Vagina (tissue), 2 donors: ENCODE measurements around the gene YPEL1. TPM values are rescaled to one million over a fixed set of nuclear protein-coding genes. Genes with fewer than 3 reads are reported as not detected.
"Not testable (repeated sequence)": the region's sequence is repeated elsewhere in the genome, so short reads cannot be mapped to it uniquely, and the experiment has no call there.

Experiments used
- DNase-seq, 2 donors: peaks; one replicate each; pipeline ENCODE4 v3.0.0-alpha.2; 2017; ENCODE audit errors: extremely low spot score in 2 of 2
- H3K27ac ChIP-seq: fragments of 200-600 bp; sonication (generic); one replicate; pipeline ENCODE4 v1.5.1; 2019
- H3K27me3 ChIP-seq: fragments of 200-600 bp; sonication (generic); one replicate; pipeline ENCODE4 v1.5.1; 2019
- H3K36me3 ChIP-seq, 2 donors: fragments of 200-600 bp; sonication (generic); one replicate each; pipeline ENCODE4 v1.5.1; 2017 to 2019
- H3K4me1 ChIP-seq: fragments of 200-600 bp; sonication (generic); one replicate; pipeline ENCODE4 v1.5.1; 2019
- H3K4me3 ChIP-seq, 2 donors: fragments of 200-600 bp; sonication (generic); 1 replicate in 1 of 2; 2 replicates in 1 of 2; pipeline ENCODE4 v1.5.1; 2016 to 2019
- H3K9me3 ChIP-seq: fragments of 200-600 bp; sonication (generic); one replicate; pipeline ENCODE4 v1.5.1; 2019
- POLR2A ChIP-seq, 2 donors: fragments of 450-650 bp; IDR thresholded peaks; one replicate each; pipeline ENCODE4 v1.6.1; 2017; ENCODE audit warnings: antibody characterized with exemption in 2 of 2, mild to moderate bottlenecking in 2 of 2, moderate library complexity in 2 of 2
- POLR2AphosphoS5 ChIP-seq, 2 donors: sonication (generic); formaldehyde crosslinking; IDR thresholded peaks; one replicate each; pipeline ENCODE4 v1.9.0; 2017; ENCODE audit warnings: antibody characterized with exemption in 2 of 2, mild to moderate bottlenecking in 2 of 2, low read depth in 1 of 2; ENCODE audit not compliant: insufficient read depth in 1 of 2
- intact Hi-C: fragments of 100-400 bp; cut with DNase I; formaldehyde crosslinking; loops from one replicate; pipeline ENCODE4 v1.15.1; 2023
- total RNA-seq: library from RNA; depleted of rRNA; stranded (reverse); fragments of >200 nt; gene quantifications from one replicate; pipeline ENCODE4 v1.2.3, GENCODE V29; 2016
- TF ChIP-seq, protein P1 (sequence below), 3 experiments: fragments of 450-650 bp in 2 of 3; fragments of 200-600 bp in 1 of 3; sonication (generic) in 1 of 3; IDR thresholded peaks; one replicate each; pipeline ENCODE4 v1.5.1; 2017 to 2019; ENCODE audit warnings: antibody characterized with exemption in 3 of 3, mild to moderate bottlenecking in 2 of 3, moderate library complexity in 2 of 3

The YPEL1 gene
- total RNA-seq, 1 donor from 2014 or later: 4.9 TPM

DNA sequence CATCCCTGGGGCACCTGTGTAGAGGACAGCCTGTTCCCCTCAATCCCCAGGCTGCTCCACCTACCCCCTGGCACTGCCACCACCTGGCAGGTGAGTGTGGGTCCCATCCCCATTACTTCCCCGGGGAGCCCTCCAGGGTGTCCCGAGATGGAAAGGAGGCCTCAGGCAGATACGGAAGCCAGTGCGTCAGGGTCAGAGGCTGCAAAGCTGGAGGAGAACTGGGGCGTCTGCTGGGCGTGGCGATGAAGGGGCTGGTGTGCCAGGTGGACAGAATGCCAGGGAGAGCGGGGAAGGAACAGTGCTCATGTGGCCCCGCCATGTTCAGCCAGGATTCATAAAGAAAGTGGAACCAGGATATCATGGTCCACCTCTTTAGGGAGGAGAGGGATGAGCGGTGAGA lies 7.8 kb downstream of the YPEL1 start:
- no peak for TF ChIP-seq POLR2A (IDR thresholded peaks at IDR 0.05)
- TF ChIP-seq, protein P1, sequence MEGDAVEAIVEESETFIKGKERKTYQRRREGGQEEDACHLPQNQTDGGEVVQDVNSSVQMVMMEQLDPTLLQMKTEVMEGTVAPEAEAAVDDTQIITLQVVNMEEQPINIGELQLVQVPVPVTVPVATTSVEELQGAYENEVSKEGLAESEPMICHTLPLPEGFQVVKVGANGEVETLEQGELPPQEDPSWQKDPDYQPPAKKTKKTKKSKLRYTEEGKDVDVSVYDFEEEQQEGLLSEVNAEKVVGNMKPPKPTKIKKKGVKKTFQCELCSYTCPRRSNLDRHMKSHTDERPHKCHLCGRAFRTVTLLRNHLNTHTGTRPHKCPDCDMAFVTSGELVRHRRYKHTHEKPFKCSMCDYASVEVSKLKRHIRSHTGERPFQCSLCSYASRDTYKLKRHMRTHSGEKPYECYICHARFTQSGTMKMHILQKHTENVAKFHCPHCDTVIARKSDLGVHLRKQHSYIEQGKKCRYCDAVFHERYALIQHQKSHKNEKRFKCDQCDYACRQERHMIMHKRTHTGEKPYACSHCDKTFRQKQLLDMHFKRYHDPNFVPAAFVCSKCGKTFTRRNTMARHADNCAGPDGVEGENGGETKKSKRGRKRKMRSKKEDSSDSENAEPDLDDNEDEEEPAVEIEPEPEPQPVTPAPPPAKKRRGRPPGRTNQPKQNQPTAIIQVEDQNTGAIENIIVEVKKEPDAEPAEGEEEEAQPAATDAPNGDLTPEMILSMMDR (IDR thresholded peaks at IDR 0.05): no peak
- no peaks in the 10 kb centered on the region for H3K9me3 ChIP-seq
- H3K4me1 ChIP-seq: no peaks in the 10 kb centered on the region
- DNase-seq: no peak
- H3K27me3 ChIP-seq: no peaks in the 10 kb centered on the region
- intact Hi-C loops: no loop called here
- no peak overlapping the region for H3K4me3 ChIP-seq
- no peak overlapping the region for H3K27ac ChIP-seq
- no peaks in the 10 kb centered on the region for H3K36me3 ChIP-seq

DNA sequence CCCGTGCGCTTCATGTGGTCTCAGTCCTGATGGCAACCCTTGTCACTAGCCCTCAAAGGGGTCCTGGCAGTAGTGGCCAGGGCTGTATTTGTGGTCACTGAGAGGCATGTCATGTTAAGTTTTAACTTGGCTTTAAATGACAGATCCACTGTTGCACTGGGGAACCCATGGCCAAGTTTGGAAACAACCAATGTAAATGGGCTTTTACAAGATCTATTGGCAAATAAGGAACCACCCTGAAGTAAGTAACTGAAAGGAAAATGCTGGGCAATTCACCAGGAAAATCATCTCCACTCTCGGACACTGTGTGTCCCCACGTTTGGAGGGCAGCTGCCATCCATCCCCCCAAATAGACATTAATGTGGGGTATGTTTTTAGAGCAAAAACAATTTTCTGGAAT lies 8.4 kb downstream of the YPEL1 start:
- no peak for DNase-seq
- Histone ChIP-seq H3K4me1 (no peaks in the 10 kb centered on the region), H3K36me3 (no peaks in the 10 kb centered on the region), H3K9me3 (no peaks in the 10 kb centered on the region), H3K27ac (no peak overlapping the region), H3K27me3 (no peaks in the 10 kb centered on the region), H3K4me3 (no peak overlapping the region)
- TF ChIP-seq POLR2AphosphoS5 (IDR thresholded peaks at IDR 0.05; ENCODE audit: insufficient read depth in 1 of 2, low read depth in 1 of 2): no peak
- no peak for TF ChIP-seq POLR2A (IDR thresholded peaks at IDR 0.05)
- TF ChIP-seq, protein P1 (IDR thresholded peaks at IDR 0.05): no peak
- intact Hi-C loops: no loop called here

DNA sequence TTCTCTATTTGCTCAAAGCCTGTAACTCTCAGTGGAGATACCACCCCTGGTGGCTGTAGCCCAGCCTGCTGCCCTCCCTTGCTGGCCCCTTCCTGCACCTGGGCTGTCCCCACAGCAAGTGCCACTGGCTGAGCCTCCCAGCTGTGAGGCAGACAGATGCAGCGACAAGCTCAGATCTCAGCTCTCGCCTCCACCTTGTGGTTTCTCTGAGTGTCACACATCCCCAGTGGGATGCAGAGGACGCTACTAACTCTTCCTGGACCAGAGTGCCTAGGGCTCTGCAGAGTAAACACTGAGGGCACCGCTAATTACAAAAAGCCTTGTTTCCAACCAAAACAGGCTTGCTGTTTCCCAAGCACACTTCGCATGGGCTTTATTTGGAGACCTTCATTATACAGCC lies 8.9 kb downstream of the YPEL1 start:
- no peaks in the 10 kb centered on the region for H3K9me3 ChIP-seq
- H3K27me3 ChIP-seq: no peaks in the 10 kb centered on the region
- TF ChIP-seq POLR2AphosphoS5 (IDR thresholded peaks at IDR 0.05; ENCODE audit: insufficient read depth in 1 of 2, low read depth in 1 of 2) (no peak), POLR2A (IDR thresholded peaks at IDR 0.05) (no peak)
- TF ChIP-seq, protein P1 (IDR thresholded peaks at IDR 0.05): no peak
- no peaks in the 10 kb centered on the region for H3K36me3 ChIP-seq
- no peak for DNase-seq
- no peak overlapping the region for H3K4me3 ChIP-seq
- H3K27ac ChIP-seq: no peak overlapping the region
- intact Hi-C loops: no loop called here
- H3K4me1 ChIP-seq: no peaks in the 10 kb centered on the region

DNA sequence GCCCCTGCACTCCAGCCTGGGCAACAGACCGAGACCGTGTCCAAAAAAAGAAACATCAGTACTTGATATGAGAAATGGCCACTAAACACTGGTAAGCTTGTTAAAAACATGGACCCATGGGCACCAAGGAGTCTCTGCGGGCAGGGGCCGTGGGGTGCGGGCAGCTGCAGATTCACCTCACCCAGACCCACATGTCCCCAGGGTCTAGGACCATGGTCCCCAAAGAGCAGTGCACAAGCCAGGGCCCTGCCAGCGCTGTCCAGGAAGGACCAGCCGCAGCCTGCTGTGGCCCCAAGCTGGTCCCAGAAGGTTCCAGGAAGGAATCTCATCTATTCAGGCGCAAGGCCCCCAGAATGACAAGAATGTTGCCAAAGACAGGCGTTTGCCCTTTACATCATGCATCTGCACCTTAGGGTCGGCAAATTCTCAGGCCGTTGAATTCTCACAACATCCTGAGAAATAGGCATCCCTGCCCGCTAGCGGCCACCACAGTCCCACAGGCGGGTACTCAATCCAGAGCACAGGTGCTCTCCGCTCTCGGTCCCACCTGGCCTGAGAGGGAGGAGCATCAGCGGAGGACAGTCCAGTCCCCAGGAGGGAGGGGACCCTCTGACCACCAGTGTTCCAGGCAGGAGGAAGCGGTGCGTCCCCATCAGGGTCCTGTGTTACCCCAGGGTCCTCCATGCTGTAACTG lies 9.5 kb downstream of the YPEL1 start:
- DNase-seq: no peak
- Histone ChIP-seq H3K36me3 (no peaks in the 10 kb centered on the region), H3K4me3 (no peak overlapping the region), H3K4me1 (no peaks in the 10 kb centered on the region), H3K27ac (no peak overlapping the region), H3K27me3 (no peaks in the 10 kb centered on the region), H3K9me3 (no peaks in the 10 kb centered on the region)
- TF ChIP-seq POLR2A (IDR thresholded peaks at IDR 0.05): no peak
- TF ChIP-seq, protein P1 (IDR thresholded peaks at IDR 0.05): no peak
- TF ChIP-seq POLR2AphosphoS5 (IDR thresholded peaks at IDR 0.05; ENCODE audit: insufficient read depth in 1 of 2, low read depth in 1 of 2): no peak
- intact Hi-C loops: no loop called here

DNA sequence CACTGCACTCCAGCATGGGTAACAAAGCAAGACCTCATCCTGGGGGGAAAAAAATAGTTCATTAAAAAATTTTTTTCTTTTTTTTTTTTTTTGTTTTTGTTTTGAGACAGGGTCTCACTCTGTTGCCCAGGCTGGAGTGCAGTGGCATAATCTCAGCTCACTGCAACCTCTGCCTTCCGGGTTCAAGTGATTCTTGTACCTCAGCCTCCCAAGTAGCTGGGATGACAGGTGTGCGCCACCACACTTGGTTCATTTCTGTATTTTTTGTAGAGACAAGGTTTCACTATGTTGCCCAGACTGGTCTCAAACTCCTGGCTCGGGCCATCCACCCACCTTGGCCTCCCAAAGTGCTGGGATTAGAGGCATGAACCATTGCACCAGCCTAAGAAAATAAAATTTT lies 11.1 kb downstream of the YPEL1 start:
- H3K4me1 ChIP-seq, H3K4me3 ChIP-seq, H3K27me3 ChIP-seq, H3K36me3 ChIP-seq, H3K9me3 ChIP-seq, DNase-seq, H3K27ac ChIP-seq, intact Hi-C loops: not testable (repeated sequence)

DNA sequence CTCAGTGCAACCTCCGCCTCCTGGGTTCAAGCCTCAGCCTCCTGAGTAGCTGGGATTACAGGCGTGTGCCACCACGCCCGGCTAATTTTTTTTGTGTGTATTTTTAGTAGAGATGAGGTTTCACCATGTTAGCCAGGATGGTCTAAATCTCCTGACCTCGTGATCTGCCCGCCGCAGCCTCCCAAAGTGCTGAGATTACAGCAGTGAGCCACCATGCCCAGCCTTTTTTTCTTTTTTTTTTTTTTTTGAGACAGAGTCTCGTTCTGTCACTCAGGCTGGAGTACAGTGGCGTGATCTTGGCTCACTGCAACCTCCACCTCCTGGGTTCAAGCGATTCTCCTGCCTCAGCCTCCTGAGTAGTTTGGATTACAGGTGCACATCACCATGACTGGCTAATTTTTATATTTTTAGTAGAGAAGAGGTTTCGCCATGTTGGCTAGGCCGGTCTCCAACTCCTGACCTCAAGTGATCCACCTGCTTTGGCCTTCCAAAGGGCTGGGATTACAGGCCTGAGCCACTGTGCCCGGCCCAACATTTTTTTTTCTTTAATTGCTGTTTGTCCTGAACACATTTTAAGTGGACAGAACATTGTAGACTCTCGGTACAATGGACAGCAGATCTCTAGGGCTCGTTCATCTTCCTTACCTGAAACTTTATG lies 14.3 kb downstream of the YPEL1 start:
- H3K9me3 ChIP-seq, H3K4me3 ChIP-seq, H3K4me1 ChIP-seq, DNase-seq, H3K27me3 ChIP-seq, H3K36me3 ChIP-seq, intact Hi-C loops, H3K27ac ChIP-seq: not testable (repeated sequence)

DNA sequence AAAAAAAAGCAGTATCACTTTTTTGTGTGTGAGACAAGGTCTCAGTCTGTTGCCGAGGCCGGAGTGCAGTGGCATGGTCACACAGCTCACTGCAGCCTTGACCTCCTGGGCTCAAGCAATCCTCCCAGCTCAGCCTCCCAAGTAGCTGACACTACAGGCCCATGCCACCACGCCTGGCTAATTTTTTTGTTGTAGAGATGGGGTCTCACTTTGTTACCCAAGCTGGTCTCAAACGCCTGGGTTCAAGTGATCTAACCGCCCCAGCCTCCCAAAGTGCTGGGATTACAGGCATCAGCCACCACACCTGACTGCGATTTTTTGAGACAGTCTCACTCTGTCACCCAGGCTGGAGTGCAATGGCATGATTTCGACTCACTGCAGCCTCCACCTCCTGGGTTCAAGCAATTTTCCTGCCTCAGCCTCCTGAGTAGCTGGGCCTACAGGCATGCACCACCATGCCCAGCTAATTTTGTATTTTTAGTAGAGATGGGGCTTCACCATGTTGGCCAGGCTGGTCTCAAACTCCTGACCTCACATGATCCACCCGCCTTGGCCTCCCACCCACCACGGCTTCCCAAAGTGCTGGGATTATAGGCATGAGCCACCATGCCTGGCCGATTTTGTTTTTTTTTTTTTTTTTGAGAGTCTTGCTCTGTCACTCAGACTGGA lies 15.3 kb downstream of the YPEL1 start:
- H3K4me1 ChIP-seq, H3K36me3 ChIP-seq, H3K27me3 ChIP-seq, DNase-seq, H3K4me3 ChIP-seq, intact Hi-C loops, H3K27ac ChIP-seq, H3K9me3 ChIP-seq: not testable (repeated sequence)
